Measurements from ENCODE around the gene DIRAS1.

DNA sequence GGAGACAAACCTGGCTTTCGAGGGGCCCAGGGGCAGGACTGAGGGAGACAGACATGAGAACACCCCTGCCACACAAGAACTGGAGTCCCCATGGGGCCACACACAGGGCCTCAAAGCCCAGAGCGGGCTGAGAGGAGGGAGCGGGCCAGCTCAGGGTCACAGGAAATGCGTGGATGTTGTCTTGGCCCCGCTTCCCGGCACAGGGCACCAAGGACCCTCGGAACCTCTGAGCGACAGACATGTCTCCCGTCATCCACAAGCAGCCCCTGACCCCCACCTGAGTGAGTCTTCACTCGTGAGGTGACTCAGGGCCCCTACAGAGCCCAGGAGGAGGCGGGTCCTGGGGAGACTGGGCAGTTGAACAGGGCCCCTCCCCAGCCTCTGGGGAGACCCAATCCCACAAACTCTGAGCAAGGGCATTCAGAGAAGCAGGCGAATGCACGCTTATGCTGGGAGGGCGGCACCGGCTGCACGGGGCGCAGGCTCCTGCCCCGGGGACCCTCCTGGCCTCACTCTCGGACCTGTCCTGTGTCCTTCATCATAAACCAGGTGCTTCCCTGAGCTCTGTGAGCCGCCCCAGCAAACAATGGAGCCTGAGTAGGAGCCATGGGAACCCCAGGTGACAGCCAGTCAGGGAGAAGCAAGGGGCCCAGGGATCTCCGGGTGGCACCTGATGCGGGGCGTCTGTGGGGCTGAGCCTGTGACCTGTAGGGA lies 41.8 kb upstream of the DIRAS1 start:
- TF ChIP-seq, protein P1, sequence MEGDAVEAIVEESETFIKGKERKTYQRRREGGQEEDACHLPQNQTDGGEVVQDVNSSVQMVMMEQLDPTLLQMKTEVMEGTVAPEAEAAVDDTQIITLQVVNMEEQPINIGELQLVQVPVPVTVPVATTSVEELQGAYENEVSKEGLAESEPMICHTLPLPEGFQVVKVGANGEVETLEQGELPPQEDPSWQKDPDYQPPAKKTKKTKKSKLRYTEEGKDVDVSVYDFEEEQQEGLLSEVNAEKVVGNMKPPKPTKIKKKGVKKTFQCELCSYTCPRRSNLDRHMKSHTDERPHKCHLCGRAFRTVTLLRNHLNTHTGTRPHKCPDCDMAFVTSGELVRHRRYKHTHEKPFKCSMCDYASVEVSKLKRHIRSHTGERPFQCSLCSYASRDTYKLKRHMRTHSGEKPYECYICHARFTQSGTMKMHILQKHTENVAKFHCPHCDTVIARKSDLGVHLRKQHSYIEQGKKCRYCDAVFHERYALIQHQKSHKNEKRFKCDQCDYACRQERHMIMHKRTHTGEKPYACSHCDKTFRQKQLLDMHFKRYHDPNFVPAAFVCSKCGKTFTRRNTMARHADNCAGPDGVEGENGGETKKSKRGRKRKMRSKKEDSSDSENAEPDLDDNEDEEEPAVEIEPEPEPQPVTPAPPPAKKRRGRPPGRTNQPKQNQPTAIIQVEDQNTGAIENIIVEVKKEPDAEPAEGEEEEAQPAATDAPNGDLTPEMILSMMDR (conservative IDR thresholded peaks at IDR 0.05 in 1 of 2, IDR thresholded peaks at IDR 0.05 in 1 of 2; ENCODE audit: extremely low read depth in 1 of 2, insufficient read depth in 1 of 2, low read depth in 1 of 2, low read length in 2 of 2): no peak
- TF ChIP-seq EZH2 (IDR thresholded peaks at IDR 0.05; ENCODE audit: borderline replicate concordance, low read length): no peak
